ENCODE data around the gene RARG.

Gene RARG

DNA sequence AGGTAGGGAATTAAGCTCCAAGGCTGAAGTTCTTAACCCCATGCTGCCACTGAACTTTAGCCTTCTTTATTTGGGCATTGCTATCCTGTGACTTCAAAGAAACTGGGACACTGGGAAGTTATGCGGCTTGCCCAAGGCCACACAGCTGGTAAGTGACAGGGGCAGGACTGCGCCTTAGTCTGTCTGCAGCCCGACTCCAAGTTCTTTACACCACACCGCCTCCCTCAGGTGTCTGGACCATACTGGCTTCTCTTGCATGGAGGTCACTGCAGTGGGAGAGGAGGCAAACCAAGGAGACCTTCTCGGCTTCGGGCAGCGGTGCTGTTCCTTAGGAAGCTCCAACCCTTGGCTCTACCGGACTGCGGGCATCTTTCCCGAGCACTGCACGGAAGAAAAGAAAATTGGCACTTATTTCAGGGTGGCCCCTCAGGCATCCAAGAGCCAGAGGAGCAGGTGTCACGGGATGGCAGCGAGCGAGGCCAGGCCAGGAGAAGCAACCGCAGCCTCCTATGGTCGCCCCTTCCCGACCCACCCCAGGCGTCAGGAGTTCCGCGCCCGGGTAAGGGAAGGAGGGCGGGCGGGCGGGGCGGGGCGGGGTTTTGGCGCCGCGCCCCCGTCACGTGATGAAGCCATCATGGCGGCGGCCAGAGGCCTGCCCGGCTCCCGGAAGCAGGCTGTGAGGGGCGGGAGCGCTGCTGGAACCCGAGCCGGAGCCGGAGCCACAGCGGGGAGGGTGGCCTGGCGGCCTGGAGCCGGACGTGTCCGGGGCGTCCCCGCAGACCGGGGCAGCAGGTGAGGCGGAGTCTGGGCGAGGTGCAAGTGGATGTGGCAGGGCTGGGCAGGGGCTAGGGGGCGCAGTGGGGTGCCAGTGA, 19.7 kb upstream of the RARG start:
- FAIRE-seq = peak; percentile 66
- peak; percentile 92 for DNase-seq (ENCODE audit: insufficient read length, low spot score)
- no peak for TF ChIP-seq POU2F2 (IDR thresholded peaks at IDR 0.05; ENCODE audit: low read depth, low read length)
- TF ChIP-seq PAX5 (IDR thresholded peaks at IDR 0.05; ENCODE audit: insufficient read depth, low read length, severe bottlenecking) = no peak
- no peak for TF ChIP-seq SPI1 (IDR thresholded peaks at IDR 0.05; ENCODE audit: low read depth, low read length)
- TF ChIP-seq TAF1 (IDR thresholded peaks at IDR 0.05; ENCODE audit: low read depth, low read length) = peak; percentile 60
- peak; percentile 39; the same call in 1 of the 2 replicates for TF ChIP-seq POLR2AphosphoS5 (IDR thresholded peaks at IDR 0.05; ENCODE audit: low read depth, low read length)
- TF ChIP-seq POLR2A (IDR thresholded peaks at IDR 0.05; ENCODE audit: low read depth, low read length) = peak; percentile 72

DNA sequence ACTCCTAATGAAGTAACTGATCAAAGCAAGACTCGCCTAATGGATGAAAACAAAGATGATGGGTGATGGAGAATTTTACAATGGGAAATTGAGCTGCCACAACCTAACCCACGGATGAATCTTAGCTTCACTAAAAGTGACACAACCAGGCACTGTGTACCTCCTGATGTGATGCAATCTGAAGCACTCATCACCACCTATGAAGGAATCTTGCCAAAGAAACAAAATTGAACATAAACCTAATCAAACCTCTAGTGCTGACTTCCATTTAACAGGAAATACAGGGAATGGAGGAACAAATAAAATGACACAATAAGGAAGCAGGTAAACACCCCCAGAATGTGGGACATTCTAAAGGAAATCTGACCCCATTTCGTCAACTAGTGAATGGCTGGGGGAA, 13.3 kb upstream of the RARG start:
- DNase-seq (ENCODE audit: insufficient read length, low spot score) = no peak
- TF ChIP-seq TAF1 (IDR thresholded peaks at IDR 0.05; ENCODE audit: low read depth, low read length) (no peak), PAX5 (IDR thresholded peaks at IDR 0.05; ENCODE audit: insufficient read depth, low read length, severe bottlenecking) (no peak), POU2F2 (IDR thresholded peaks at IDR 0.05; ENCODE audit: low read depth, low read length) (no peak)
- no peak for FAIRE-seq

DNA sequence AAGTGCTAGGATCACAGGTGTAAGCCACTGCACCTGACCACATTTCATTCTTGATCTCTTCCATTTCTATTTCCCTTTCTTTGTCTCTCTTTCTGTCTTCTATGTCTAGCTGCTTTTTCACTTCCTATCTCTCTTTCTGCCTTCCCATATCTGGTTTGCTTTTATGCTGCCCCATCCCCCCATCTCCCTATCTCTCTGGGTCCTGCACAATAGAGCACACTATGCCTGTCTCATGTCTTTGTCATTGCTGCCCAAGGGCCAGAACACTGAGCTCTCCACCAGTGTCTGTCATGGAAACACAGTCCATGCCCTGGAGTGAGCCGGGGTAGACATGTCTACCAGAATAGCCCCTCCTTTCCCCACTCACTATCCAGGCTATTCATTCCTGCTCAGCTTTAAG, 12.3 kb upstream of the RARG start:
- no peak for FAIRE-seq
- no peak for TF ChIP-seq PAX5 (IDR thresholded peaks at IDR 0.05; ENCODE audit: insufficient read depth, low read length, severe bottlenecking)
- TF ChIP-seq SPI1 (IDR thresholded peaks at IDR 0.05; ENCODE audit: low read depth, low read length) = no peak
- TF ChIP-seq TAF1 (IDR thresholded peaks at IDR 0.05; ENCODE audit: low read depth, low read length) = no peak
- no peak for TF ChIP-seq POU2F2 (IDR thresholded peaks at IDR 0.05; ENCODE audit: low read depth, low read length)
- TF ChIP-seq POLR2A (IDR thresholded peaks at IDR 0.05; ENCODE audit: low read depth, low read length) = no peak
- TF ChIP-seq POLR2AphosphoS5 (IDR thresholded peaks at IDR 0.05; ENCODE audit: low read depth, low read length) = no peak
- DNase-seq (ENCODE audit: insufficient read length, low spot score) = no peak

DNA sequence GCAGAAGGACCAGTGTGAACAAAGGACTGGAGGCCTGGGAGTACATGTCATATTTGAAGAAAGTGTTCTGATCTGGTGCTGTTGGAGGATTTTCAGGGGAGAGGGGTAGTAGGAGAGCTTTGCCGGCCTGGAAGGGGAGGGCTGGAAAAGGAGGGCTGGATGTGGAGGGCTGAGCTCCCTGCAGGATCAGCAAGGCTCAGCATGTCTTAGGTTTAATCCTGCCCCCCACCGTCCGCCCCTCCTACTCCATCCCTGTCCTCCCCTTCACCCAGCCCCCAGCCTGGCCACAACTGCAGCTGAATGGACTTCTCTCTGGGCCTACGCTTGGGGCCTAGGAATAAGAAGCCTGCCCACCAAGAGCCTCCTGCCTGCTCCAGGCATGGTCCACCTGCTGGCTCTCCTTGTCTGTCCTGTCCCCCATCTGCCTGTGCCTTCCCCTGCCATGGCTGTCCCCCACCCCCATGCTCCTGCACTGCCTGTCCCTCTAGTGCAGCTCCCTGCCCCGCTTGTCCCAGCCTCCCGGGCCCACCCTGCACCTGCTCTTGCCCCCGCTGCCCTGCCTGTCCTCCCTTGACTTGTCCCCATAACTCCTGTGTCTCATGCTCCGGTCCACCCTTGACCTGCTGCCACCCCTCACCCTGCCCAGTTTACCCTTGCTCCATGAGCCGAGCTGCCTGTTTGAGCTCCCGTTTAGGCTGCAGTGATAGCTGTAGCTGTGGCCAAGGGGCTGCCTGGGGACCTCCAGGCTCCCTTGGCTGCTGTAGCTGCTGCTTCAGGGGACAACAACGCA, 9.8 kb upstream of the RARG start:
- no peak for DNase-seq (ENCODE audit: insufficient read length, low spot score)
- FAIRE-seq = no peak

DNA sequence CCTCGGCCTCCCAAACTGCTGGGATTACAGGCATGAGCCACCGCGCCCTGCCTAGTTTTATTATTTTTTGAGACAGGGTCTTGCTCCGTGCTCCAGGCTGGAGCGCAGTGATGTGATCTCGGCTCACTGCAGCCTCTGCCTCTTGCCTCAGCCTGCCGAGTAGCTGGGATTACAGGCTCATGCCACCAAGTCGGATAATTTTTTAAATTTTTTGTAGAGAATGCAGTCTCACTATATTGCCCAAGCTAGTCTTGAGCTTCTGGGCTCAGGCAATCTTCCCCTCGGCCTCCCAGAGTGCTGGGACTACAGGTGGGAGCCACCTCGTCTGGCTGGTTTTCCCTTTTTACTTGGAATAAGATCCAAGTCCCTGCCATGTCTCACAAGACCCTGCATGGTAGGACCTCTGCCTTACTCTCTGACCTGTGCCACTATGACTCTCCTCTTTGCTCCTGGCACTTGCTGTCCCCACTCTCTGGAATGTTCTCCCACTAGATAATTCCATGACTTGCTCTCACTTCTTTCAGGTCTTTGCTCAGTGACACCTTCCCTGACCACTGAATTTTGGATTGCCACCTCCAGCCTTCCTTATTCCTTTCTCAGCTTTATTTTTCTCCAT, 7.7 kb upstream of the RARG start:
- no peak for FAIRE-seq
- no peak for DNase-seq (ENCODE audit: insufficient read length, low spot score)
- TF ChIP-seq POU2F2 (IDR thresholded peaks at IDR 0.05; ENCODE audit: low read depth, low read length) (no peak), POLR2AphosphoS5 (IDR thresholded peaks at IDR 0.05; ENCODE audit: low read depth, low read length) (no peak), TAF1 (IDR thresholded peaks at IDR 0.05; ENCODE audit: low read depth, low read length) (no peak), POLR2A (IDR thresholded peaks at IDR 0.05; ENCODE audit: low read depth, low read length) (no peak), SPI1 (IDR thresholded peaks at IDR 0.05; ENCODE audit: low read depth, low read length) (no peak), PAX5 (IDR thresholded peaks at IDR 0.05; ENCODE audit: insufficient read depth, low read length, severe bottlenecking) (no peak)

More for the DNA sequence above, 9.8 kb upstream of the RARG start:
- TF ChIP-seq PAX5 (IDR thresholded peaks at IDR 0.05; ENCODE audit: insufficient read depth, low read length, severe bottlenecking) = no peak
- TF ChIP-seq POLR2A (IDR thresholded peaks at IDR 0.05; ENCODE audit: low read depth, low read length) = no peak
- no peak for TF ChIP-seq SPI1 (IDR thresholded peaks at IDR 0.05; ENCODE audit: low read depth, low read length)
- TF ChIP-seq POU2F2 (IDR thresholded peaks at IDR 0.05; ENCODE audit: low read depth, low read length) = no peak
- no peak for TF ChIP-seq TAF1 (IDR thresholded peaks at IDR 0.05; ENCODE audit: low read depth, low read length)
- no peak for TF ChIP-seq POLR2AphosphoS5 (IDR thresholded peaks at IDR 0.05; ENCODE audit: low read depth, low read length)

DNA sequence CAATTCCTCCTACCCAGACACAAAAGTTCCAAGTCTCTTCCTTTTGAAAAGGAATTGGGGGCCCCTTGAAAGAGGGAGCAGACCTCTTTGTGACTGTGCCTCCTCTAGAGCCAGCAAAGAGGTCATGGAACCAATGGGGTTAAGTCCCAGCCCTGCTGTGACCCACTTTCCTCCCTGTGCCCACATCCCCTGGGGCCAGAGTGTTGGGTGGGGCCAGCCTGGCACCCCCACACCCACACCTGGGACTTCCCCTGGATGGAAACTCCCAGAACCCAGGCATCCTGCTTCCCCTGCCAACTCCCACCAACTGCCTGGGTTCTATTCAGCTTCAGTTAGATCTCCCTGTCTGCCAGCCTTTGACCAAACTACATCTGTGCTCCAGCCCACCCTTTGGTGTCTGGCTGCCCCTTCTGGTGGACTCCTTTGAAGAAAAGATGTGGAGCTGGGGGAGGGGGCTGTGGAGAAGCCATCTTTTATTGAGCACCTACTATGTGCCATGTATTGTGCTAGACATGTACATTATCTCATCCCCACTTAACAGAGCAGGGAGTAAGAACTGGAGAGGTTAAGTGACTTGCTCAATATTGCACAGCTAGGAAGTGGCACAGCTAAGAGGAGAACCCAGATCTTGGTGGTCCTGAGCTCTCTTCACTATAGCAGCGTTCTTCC, 4.6 kb upstream of the RARG start:
- TF ChIP-seq PAX5 (IDR thresholded peaks at IDR 0.05; ENCODE audit: insufficient read depth, low read length, severe bottlenecking) (no peak), SPI1 (IDR thresholded peaks at IDR 0.05; ENCODE audit: low read depth, low read length) (no peak), TAF1 (IDR thresholded peaks at IDR 0.05; ENCODE audit: low read depth, low read length) (no peak), POU2F2 (IDR thresholded peaks at IDR 0.05; ENCODE audit: low read depth, low read length) (no peak), POLR2AphosphoS5 (IDR thresholded peaks at IDR 0.05; ENCODE audit: low read depth, low read length) (no peak), POLR2A (IDR thresholded peaks at IDR 0.05; ENCODE audit: low read depth, low read length) (no peak)
- FAIRE-seq = peak; percentile 72
- DNase-seq (ENCODE audit: insufficient read length, low spot score) = no peak

DNA sequence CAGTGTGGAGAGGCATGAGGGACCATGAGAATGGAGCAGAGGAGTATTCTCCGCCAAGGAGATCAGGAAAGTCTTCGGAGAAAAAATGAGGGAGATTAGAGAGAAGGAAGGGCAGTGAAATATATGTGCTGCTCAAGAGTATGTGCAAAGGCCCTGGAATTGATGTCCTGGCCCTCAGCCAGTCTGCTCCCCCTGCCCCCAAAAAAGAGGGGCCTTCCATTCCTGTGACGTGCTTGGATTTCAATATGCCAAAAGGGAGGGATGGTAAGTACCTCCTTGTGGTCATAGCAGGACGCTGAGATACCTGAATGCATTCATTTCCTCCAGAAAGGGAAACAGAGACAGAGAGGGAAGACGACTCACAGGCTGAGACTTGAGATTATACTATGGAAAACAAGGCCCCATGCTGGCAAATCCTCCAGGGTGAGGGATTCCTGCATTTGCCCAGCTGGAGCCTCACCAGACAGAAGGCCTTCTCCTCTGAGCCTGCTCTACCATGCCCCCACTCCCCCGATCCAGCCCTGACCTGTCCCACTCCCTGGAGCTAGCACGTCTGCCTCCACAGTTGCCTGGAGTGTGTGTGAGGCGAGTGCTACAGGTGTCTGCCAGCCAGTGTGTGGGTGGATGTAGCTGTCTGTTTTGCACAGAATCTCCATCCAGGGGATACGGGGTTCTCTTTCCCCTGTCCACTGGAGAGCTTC, 3.9 kb upstream of the RARG start:
- FAIRE-seq = no peak
- TF ChIP-seq PAX5 (IDR thresholded peaks at IDR 0.05; ENCODE audit: insufficient read depth, low read length, severe bottlenecking) (no peak), TAF1 (IDR thresholded peaks at IDR 0.05; ENCODE audit: low read depth, low read length) (no peak), SPI1 (IDR thresholded peaks at IDR 0.05; ENCODE audit: low read depth, low read length) (no peak), POLR2AphosphoS5 (IDR thresholded peaks at IDR 0.05; ENCODE audit: low read depth, low read length) (no peak), POU2F2 (IDR thresholded peaks at IDR 0.05; ENCODE audit: low read depth, low read length) (no peak), POLR2A (IDR thresholded peaks at IDR 0.05; ENCODE audit: low read depth, low read length) (no peak)
- no peak for DNase-seq (ENCODE audit: insufficient read length, low spot score)

DNA sequence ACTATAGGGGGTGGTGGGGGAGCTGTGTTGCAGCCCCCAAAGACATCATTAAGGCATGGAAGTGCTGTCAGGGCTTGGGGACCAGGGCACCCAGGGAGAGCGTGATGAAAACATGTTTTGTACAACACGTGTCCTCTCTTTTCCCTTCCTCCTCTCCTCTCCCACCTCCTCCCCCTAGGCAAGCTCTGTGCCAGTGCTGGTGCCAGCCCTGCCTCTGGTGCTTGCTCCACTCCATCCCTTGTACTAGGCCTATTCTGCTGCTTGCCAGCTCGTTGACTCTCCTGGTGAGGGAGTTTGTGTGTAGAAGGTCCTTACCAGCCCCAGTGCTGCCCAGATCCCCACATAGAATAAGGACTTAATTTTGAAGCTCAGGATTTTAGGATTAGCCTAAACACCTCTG, 3.2 kb upstream of the RARG start:
- no peak for FAIRE-seq
- no peak for DNase-seq (ENCODE audit: insufficient read length, low spot score)
- TF ChIP-seq POLR2AphosphoS5 (IDR thresholded peaks at IDR 0.05; ENCODE audit: low read depth, low read length) = no peak
- TF ChIP-seq POLR2A (IDR thresholded peaks at IDR 0.05; ENCODE audit: low read depth, low read length) = no peak
- TF ChIP-seq PAX5 (IDR thresholded peaks at IDR 0.05; ENCODE audit: insufficient read depth, low read length, severe bottlenecking) = no peak
- no peak for TF ChIP-seq SPI1 (IDR thresholded peaks at IDR 0.05; ENCODE audit: low read depth, low read length)
- no peak for TF ChIP-seq POU2F2 (IDR thresholded peaks at IDR 0.05; ENCODE audit: low read depth, low read length)
- TF ChIP-seq TAF1 (IDR thresholded peaks at IDR 0.05; ENCODE audit: low read depth, low read length) = no peak

Data from GM12891 (cell line).